GM12865 (cell line): Measurements from ENCODE around the gene STK17B.
"Not testable (repeated sequence)": the region's sequence is repeated elsewhere in the genome, so short reads cannot be mapped to it uniquely, and the experiment has no call there.

Experiments
- DNase-seq: peaks from one replicate; pipeline ENCODE4 v3.0.0; 2010; ENCODE audit warnings: low read depth
- H3K4me3 ChIP-seq: 2 replicates; pipeline ENCODE4 v1.5.1; 2011; ENCODE audit warnings: mild to moderate bottlenecking, low read depth, low read length, control low read depth
- TF ChIP-seq, protein P1 (sequence below): IDR thresholded peaks from 2 replicates; pipeline ENCODE4 v1.5.1; 2011; ENCODE audit warnings: low read length, control low read depth, low read depth, inconsistent platforms; ENCODE audit not compliant: insufficient read depth; ENCODE audit errors: missing control alignments

STK17B gene

DNA sequence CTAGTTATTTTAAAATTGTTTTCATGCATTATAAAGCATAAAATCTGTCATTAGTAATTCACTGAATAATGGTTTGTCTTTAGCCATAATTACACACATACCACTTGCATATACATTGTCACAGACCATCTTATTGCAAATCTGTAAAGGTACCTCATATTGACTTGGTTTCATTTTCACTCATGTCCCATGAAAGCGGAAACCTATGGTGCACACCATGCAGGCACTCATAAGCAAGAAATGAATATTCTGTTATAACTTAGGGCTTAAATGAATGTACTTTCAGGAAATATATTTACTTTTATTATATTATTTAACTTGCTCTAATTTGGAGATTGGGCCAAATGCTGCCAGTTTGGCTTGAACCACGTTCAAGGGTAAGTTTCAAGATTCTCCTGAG is 29.2 kb upstream of the STK17B start:
- TF ChIP-seq, protein P1, sequence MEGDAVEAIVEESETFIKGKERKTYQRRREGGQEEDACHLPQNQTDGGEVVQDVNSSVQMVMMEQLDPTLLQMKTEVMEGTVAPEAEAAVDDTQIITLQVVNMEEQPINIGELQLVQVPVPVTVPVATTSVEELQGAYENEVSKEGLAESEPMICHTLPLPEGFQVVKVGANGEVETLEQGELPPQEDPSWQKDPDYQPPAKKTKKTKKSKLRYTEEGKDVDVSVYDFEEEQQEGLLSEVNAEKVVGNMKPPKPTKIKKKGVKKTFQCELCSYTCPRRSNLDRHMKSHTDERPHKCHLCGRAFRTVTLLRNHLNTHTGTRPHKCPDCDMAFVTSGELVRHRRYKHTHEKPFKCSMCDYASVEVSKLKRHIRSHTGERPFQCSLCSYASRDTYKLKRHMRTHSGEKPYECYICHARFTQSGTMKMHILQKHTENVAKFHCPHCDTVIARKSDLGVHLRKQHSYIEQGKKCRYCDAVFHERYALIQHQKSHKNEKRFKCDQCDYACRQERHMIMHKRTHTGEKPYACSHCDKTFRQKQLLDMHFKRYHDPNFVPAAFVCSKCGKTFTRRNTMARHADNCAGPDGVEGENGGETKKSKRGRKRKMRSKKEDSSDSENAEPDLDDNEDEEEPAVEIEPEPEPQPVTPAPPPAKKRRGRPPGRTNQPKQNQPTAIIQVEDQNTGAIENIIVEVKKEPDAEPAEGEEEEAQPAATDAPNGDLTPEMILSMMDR, result no peak
- peak; percentile 88 for DNase-seq
- H3K4me3 ChIP-seq, result no peak overlapping the region

DNA sequence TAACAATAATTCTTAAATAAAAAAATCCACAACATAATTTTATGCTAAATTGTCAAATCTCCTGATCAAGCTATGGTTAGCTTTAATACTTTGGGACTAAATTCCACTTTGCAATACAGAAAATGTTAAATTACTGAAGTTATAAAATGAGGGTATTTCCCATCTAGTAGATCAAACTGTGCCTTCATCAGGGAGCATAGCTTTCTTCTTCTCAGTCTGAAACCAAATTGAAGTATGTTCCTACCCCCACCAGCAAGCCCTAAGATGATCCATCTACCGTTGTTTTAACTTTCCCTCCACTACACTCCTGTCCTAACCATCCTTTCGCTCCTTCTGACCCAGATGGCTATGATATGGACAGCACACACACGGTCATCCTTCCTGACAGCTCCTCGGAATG is 24.4 kb upstream of the STK17B start:
- TF ChIP-seq, protein P1, result no peak
- no peak overlapping the region for H3K4me3 ChIP-seq
- no peak for DNase-seq

DNA sequence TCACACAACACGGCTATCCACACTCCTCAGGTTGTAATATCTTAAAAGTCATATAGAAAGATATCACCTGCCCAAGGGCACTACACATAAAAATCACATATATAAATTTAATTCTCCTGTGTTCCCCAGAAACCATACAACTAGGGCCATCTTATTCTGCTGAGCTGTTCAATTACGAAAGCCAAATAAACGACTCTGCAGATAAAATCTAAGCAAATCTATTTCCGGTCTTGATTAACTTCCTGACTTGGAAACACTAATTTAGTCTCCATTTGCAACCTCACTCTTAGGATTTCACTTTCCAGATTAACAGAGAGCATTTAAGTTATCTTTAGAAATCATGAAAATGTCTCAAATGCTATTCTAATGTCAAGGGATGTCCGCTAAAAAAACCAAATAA is 23.9 kb upstream of the STK17B start:
- H3K4me3 ChIP-seq, result no peak overlapping the region
- TF ChIP-seq, protein P1, result no peak
- DNase-seq, result no peak

- no peak for DNase-seq
- TF ChIP-seq, protein P1, result no peak
- H3K4me3 ChIP-seq, result no peak overlapping the region
Measured at GRCh38 chr2:196191541-196191940, 20.2 kb upstream of the STK17B start.

DNA sequence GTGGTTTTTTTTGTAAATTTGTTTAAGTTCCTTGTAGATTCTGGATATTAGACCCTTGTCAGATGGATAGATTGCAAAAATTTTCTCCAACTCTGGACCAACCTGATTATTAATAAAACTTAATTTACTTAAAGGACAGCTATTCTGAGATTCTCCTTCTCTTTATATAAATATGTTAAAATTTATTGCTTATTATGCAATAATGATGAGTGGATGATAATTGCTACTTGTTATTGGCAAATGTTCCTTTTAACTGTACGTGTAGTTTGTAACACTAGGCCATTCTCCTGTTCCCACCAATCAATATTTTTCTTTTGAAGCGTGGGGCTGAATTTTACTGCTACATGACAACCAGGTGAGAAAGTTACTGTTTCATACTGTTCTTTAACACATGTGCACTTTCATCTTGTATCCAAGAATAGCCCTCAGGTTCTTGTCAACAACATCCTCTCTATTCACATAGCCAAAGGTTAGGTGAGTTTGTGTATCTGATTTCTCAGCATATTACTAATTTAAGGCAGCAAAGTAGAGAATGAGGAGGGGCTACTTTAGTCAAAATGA is 16.6 kb upstream of the STK17B start:
- H3K4me3 ChIP-seq, result no peak overlapping the region
- TF ChIP-seq, protein P1, result no peak
- DNase-seq, result peak; percentile 52

- not testable (repeated sequence) for H3K4me3 ChIP-seq, DNase-seq
Measured at GRCh38 chr2:196187175-196187700, 15.9 kb upstream of the STK17B start.

- H3K4me3 ChIP-seq, result no peak overlapping the region
- TF ChIP-seq, protein P1, result no peak
- no peak for DNase-seq
Measured at GRCh38 chr2:196186266-196186980, 15.0 kb upstream of the STK17B start.
